HPDE6-E6E7 (cell line): ENCODE results near the gene MYCBPAP.

Experiments used
- DNase-seq: peaks from one replicate; pipeline ENCODE4 v3.0.0; 2011; ENCODE audit warnings: missing footprints; ENCODE audit errors: extremely low spot score

Gene MYCBPAP

GRCh38 chr17:50507871-50508572 is at the start of gene MYCBPAP:
Gene MYCBPAP (plus strand): TSS chr17:50508439. CDS start chr17:50508675, 236 bp downstream.
- no peak for DNase-seq

GRCh38 chr17:50458701-50459676 is 49.2 kb upstream of the MYCBPAP start:
- DNase-seq = no peak

GRCh38 chr17:50459756-50460155 is 48.5 kb upstream of the MYCBPAP start:
- no peak for DNase-seq

- no peak for DNase-seq
Measured at GRCh38 chr17:50460831-50461526, 47.3 kb upstream of the MYCBPAP start.

DNA sequence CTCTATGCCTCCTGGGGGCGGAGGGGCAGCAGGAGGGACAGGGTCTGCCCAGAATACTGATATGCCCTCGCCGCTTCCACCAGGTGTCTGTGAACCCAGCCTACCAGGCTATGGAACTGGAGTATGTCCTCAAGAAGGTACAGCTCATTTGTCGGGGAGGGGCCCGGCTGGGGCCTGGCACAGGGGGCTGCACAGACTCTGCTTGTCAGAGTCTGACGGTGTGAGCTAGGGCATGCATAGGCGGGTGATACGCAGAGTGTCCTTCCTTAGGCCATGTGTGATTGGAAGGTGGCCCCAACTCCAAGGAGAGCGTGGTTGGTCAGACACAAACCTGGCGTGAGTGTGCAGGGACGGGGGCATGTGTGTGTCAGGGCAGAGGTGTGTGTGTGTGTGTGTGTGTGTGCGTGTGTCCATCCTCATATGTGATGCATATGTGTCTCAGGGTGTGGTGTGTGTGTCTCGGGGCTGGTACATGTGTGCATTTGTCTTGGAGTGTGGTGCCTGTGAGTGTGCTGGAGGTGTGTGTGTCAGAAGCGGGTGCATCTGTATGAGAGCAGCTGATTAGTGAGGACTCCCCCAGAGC is 46.6 kb upstream of the MYCBPAP start:
- no peak for DNase-seq

DNA sequence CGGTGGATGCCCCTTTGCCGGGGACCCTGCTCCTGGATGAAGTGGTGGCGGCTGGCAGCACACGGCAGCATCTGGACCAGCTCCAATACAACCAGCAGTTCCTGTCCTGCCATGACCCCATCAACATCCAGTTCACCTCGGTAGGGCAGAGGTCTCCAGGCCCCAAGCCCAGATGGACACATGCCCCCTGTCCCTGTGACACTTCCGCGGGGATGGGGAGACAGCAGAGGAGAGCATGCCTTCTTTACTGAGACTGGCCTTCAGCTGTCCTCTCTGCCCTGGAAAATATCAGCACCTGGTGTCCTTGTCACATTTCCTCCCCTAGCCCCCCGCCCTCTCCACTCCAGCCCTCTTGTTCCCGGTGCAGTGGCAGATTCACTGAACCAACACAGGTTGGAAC is 45.8 kb upstream of the MYCBPAP start:
- DNase-seq = no peak

GRCh38 chr17:50464121-50464520 is 44.1 kb upstream of the MYCBPAP start:
- no peak for DNase-seq

GRCh38 chr17:50464736-50465135 is 43.5 kb upstream of the MYCBPAP start:
- no peak for DNase-seq

GRCh38 chr17:50465171-50465570 is 43.1 kb upstream of the MYCBPAP start:
- no peak for DNase-seq

- no peak for DNase-seq
Measured at GRCh38 chr17:50465635-50466034, 42.6 kb upstream of the MYCBPAP start.

DNA sequence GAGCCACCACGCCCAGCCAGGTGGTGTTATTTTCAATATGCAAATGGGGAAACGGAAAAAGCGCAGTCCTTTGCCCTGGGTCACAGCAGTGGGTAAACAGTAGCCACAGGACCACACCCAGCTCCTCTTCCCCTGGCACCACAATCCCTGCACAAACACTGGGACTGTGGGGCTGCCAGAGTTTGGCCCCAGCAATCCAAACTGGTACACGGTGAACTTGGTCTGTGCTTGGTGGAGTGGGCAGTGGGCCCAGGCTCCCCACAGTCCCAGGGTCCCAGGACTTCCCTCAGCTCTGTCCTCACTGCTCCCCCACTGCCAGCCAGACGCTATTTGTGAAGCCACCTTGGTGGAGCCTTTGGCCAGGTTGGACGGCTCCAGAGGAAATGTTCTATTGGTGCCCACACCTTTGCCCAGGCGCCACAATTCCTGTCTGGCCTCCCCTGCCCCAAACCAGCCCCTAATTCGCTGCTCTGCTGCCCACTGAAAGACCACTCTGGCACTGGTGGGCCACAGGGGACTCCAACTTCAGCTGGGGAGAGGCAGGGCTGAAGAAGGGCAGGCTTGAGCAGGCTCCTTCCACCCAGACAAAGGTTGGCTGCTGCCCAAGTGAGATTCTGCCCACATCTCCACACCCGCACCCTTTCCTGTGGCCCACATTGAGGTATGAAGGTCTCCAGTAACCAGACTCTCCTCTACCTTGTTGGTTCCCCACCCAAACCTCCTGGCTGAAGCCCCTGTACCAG is 41.7 kb upstream of the MYCBPAP start:
- DNase-seq = no peak

DNA sequence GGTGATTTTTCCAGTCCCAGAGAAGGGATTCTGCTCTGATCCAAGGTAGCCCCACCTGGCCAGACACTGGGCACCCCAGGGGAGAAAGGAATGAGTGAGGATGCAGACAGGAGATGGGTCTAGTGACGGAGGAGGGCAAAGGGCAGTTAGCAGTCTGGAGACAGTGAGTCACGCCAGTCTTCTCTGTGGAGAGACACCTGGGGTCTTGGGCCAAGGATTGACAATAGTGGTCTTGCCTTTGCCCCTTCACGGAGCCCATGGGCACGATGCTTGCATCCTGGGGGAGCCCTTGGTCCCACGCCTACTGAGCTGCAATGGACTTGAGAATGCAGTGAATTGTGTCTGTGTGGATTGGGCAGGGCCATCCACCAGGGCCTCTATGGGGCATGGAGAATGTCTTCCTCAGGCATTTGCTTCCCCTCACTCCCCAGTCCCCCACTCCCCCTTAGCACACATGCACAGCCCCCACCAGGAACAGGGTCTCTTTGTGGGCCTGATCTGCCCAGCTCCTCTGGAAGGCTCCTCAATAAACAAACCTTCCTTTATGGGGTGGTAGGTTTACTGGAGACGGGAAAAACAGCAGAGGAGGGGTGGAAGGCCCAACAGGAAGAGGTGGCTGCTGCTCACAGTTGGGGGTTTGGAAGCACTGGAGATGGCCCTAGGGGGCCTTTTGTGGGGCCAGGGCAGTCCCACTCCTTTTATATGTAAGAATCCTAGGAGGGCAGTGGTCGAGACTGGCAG is 41.0 kb upstream of the MYCBPAP start:
- DNase-seq = no peak

- DNase-seq = no peak
Measured at GRCh38 chr17:50467855-50468303, 40.4 kb upstream of the MYCBPAP start.

- no peak for DNase-seq
Measured at GRCh38 chr17:50468304-50469207, 39.7 kb upstream of the MYCBPAP start, which contains the start of gene CHAD. Gene CHAD (minus strand): TSS chr17:50468880. CDS start chr17:50468813, 67 bp downstream.

DNA sequence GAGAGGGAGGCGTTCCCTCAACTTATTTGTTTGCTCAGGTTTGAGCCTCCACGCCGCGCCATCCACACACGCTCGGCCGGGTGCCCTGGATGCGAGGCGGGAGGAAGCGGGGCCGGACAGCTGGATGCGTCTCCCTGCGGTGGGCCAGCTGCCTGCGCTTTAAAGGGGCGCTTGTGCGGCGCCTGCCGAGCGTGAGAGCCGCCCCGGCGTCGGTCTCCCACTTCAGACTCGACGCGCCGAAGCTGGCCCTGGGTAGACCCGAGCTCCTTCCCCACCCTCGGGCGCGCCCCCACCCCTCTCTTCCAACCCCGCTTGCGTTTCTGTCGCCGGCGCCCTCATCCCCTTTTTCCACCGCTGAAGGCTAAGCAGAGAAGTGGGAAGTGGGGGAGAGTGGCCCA is 39.0 kb upstream of the MYCBPAP start:
- no peak for DNase-seq

GRCh38 chr17:50469671-50470305 is 38.5 kb upstream of the MYCBPAP start:
- no peak for DNase-seq

- no peak for DNase-seq
Measured at GRCh38 chr17:50470426-50470825, 37.8 kb upstream of the MYCBPAP start.

- DNase-seq = no peak
Measured at GRCh38 chr17:50471009-50471905, 37.0 kb upstream of the MYCBPAP start.
